HCEC 1CT (cell line): ENCODE measurements around the gene CAMK2G.
"Not testable (repeated sequence)": the region's sequence is repeated elsewhere in the genome, so short reads cannot be mapped to it uniquely, and the experiment has no call there.

Source experiments
- DNase-seq: peaks from one replicate; pipeline ENCODE4 v3.0.0-alpha.2; 2017

CAMK2G gene

GRCh38 chr10:73809061-73809818 is 65.1 kb downstream of the CAMK2G start:
- no peak for DNase-seq

DNA sequence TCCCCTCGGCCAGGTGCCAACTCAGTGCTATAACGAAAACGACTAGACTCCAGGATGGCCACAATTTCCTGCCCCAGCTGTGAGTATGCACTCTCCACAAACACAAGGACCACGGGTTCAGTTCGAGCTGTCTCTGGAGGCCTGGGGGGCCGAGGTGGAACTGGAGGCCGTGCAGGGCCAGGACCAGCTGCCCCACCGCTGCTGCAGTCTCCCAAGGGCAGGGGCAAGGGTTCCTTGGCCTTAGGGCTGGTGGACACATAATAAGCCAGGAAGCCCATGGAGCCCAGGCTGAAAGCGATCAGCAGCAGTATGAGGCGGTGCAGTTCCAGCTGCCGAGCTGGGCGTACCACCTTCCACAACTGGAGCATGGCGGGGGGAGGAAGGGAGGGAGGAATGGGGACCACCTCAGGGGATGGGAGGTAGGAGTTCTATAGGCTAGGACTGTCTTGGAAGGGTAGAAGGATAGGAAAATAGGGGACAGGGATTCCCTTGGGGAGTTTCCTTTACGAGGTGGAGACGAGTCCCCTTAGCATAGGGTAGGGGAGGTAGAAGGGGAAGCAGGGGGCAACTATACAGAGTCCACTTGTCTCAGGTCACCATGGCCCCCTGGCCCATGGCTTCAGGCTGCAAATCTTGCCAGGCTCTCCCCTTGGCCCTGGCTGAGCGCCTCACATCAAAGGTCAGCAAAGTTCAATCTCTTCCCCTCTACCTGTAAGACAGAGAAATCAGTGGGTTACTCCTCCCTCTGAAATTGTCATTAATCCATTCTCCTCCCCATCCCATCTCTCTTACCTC is 66.1 kb downstream of the CAMK2G start:
- DNase-seq = no peak

- DNase-seq = no peak
These were observed 66.9 kb downstream of the CAMK2G start for GRCh38 chr10:73807471-73807870.

DNA sequence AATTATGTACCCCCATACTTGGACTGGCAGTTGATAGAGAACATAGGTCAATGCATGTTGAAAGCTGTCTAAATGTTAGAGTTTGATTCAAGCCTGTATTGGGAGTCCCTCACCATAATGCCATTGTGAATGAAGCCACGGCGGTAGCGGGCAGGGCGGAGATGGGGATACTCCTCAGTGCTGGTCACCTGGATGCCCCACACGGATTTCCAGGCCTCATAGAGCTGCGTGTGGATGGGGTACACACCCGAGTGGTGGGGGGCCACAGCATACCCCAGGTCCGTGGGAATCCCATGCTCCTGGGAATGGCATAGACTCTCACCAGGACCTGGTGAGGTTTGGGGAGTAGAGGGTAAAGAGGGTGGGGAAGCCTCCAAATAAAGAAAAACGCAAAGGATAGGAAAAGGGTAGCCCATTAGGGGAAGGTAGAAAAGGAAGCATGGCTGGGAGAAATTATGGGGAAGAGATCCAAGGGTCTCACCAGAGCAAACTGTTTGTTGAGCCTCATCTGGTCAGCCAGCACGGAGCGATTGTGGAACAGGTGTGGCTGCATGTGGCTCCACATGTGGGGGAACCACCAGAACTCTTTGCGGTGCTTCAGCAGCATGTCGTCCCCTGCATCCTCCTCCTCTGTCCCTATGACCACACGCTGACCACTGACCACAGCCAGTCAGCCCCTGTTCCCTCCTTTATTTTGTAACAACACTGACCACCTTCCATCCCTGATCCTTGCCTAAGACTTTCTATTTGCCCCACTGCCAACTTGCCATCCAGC is 68.0 kb downstream of the CAMK2G start:
- no peak for DNase-seq

- DNase-seq = no peak
These were observed 70.6 kb downstream of the CAMK2G start for GRCh38 chr10:73803680-73804286.

- no peak for DNase-seq
These were observed 71.9 kb downstream of the CAMK2G start for GRCh38 chr10:73802276-73802991.

- DNase-seq = no peak
These were observed 73.1 kb downstream of the CAMK2G start for GRCh38 chr10:73801253-73801590.

- DNase-seq = no peak
These were observed 73.6 kb downstream of the CAMK2G start for GRCh38 chr10:73800560-73801252.

DNA sequence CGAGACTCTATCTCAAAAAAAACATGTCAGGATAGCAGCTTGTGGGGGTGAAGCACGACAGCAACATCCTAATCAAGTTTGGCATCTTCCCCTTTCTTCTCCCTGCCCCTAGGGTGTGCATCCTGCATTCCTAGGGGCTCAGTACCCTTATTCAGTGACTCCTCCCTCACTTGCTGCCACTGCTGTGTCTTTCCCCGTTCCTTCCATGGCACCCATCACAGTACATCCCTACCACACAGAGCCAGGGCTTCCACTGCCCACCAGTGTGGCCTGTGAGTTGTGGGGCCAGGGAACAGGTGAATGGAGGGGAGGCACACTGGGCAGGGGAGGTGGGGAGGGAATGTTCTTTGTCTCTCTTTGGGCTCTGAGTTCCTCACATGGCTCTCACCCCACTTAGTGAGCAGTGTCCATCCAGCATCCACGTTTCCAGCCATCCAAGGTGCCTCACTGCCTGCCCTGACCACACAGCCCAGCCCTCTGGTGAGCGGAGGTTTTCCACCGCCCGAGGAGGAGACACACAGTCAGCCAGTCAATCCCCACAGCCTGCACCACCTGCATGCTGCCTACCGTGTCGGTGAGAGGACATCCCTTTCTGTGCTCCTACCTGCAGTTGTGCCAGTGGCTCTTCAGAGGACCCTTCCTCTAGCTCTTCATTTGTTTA is 74.3 kb downstream of the CAMK2G start:
- no peak for DNase-seq

GRCh38 chr10:73798927-73799560 is 75.3 kb downstream of the CAMK2G start:
- DNase-seq = no peak

- no peak for DNase-seq
These were observed 76.3 kb downstream of the CAMK2G start for GRCh38 chr10:73798087-73798486.

DNA sequence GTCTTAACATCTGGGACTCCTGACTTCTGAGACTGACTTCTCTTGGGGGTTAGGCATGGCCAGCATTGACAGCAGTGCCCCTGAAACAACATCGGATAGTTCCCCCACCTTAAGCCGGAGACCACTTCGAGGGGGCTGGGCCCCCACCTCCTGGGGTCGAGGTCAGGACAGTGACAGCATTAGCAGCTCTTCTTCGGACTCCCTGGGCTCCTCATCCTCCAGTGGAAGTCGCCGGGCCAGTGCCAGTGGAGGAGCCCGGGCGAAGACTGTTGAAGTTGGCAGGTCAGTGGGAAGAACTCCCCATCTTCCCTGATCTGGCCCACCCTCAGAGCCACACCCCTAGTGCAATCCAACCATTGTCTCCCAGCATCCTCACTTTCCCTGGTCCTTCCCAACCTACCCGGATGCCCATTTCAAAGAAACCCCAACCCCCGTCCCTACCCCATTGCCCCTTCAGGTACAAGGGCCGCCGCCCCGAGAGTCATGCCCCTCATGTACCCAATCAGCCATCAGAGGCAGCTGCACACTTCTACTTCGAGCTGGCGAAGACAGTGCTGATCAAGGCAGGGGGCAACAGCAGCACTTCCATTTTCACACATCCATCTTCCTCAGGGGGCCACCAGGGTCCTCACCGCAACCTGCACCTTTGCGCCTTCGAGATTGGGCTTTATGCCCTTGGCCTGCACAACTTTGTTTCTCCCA is 76.9 kb downstream of the CAMK2G start:
- no peak for DNase-seq

GRCh38 chr10:73796766-73797165 is 77.6 kb downstream of the CAMK2G start:
- DNase-seq = no peak

DNA sequence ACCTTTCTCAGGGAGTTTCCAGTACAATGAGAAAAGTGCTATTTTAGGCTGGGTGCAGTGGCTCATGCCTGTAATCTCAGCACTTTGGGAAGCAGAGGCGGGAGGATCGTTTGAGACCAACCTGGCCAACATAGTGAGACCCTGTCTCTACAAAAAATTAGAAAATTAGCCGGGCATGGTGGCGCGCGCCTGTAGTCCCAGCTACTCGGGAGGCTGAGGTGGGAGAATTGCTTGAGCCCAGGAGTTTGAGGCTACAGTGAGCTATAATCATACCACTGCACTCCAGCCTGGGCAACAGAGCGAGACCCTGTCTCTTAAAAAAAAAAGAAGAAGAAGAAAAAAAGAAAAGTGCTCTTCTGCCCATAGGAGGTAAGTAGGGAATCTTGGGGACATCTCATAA is 78.3 kb downstream of the CAMK2G start:
- not testable (repeated sequence) for DNase-seq

DNA sequence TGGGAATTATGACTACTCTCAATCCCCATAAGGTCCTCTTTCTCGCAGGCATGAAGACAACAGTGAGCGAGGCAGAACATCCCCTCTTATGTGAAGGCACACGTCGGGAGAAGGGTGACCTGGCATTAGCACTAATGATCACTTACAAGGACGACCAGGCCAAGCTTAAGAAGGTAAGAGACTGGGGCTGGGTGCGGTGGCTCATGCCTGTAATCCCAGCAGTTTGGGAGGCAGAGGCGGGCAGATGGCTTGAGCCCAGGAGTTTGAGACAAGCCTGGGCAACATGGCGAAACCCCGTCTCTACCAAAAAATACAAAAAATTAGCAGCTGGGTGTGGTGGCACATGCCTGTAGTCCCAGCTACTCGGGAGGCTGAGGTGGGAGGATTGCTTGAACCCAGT is 78.9 kb downstream of the CAMK2G start:
- not testable (repeated sequence) for DNase-seq

DNA sequence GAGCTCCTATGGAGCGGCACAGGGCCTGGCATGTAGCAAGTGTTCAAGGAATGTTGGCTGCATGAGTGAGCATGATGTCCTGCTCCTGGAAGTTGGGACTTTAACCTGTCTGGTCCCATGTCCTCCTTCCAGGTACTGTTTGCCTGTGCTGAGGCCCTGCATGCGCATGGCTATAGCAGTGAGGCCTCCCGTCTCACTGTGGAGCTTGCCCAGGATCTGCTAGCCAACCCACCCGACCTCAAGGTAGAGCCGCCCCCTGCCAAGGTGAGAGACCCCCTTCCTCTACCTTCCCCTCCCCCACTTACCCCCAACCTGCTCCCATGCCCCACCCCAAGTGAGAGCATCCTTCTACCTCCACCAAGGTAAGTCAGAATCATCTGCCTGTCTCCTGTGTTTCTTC is 80.9 kb downstream of the CAMK2G start:
- DNase-seq = no peak

DNA sequence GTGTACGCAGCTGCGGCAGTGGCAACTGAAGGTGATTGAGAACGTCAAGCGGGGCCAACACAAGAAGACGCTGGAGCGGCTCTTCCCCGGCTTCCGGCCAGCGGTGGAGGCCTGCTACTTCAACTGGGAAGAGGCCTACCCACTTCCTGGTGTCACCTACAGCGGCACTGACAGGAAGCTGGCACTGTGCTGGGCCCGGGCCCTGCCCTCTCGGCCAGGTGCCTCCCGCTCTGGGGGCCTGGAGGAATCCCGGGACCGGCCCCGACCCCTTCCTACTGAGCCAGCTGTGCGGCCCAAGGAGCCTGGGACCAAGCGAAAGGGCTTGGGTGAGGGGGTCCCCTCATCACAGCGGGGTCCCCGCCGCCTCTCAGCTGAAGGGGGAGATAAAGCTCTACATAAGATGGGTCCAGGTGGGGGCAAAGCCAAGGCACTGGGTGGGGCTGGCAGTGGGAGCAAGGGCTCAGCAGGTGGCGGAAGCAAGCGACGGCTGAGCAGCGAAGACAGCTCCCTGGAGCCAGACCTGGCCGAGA is 82.4 kb downstream of the CAMK2G start:
- DNase-seq = no peak

- no peak for DNase-seq
These were observed 83.3 kb downstream of the CAMK2G start for GRCh38 chr10:73790886-73791625.

DNA sequence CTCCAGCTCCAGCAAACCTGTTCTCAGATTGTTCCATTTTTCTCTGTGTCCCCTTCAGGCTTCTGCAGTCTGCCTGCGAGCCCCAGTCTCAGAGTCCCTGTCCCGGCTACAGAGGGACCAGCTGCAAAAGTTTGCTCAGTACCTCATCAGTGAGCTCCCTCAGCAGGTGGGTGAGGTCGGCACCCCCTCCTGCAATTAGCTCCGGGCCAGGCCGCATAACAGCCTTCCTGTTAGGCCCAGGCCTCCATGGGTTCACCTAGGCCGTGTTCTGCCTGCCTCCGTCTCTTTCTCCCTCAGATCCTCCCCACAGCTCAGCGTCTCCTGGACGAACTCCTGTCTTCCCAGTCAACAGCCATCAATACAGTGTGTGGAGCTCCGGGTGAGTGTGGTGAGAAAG is 84.7 kb downstream of the CAMK2G start:
- DNase-seq = no peak
